Neural progenitor cell (in vitro differentiated cells): ENCODE measurements around the gene EIF2B2.

Experiments
- EZH2 ChIP-seq: fragments of 200-600 bp; sonication (generic); IDR thresholded peaks from 2 replicates; pipeline ENCODE4 v1.6.1; 2017; ENCODE audit warnings: antibody characterized with exemption, mild to moderate bottlenecking, moderate library complexity
- TF ChIP-seq, protein P1 (sequence below): fragments of 200-600 bp; sonication (generic); IDR thresholded peaks from 2 replicates; pipeline ENCODE4 v1.5.1; 2017; ENCODE audit warnings: antibody characterized with exemption, mild to moderate bottlenecking

DNA sequence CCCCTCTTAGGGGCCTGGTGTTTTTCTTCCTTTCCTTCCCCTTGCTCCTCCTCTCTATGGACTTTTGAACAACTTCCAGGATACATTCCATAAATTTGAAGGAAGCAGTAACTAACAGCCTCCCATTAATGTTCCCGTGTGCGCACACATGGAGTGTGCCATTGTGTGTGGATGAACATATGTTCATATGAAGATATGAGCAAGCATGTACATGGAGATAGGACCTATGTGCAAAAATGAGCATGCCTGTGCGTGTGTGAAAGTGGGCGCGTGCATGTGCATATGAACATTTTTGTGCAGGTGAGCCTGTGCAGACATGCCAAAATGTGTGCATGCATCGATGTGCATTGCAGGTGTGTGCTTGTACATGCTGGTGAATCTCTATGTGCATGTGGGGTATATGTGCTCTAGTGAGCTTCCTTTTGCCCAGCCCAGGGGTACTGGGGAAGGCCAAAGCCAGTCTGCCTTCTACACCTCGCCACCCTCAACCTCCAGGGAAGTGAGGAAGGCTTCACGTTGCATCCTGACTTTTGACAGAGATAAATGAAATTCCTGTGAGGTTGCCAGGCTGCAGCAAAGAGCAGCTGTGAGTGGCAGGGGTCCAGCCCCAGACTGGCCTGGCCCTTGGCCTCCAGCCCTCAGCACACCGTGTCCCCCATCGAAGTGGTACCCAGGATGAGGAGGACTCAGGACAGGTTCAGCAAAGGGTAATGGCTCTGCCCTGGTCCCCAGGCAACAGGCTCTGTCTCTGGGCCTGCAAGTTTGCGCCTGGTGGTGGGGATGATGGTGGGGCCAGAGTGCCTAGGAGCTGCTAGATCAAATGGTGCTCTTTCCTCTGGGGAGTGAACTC is 26.2 kb upstream of the EIF2B2 start:
- TF ChIP-seq, protein P1, sequence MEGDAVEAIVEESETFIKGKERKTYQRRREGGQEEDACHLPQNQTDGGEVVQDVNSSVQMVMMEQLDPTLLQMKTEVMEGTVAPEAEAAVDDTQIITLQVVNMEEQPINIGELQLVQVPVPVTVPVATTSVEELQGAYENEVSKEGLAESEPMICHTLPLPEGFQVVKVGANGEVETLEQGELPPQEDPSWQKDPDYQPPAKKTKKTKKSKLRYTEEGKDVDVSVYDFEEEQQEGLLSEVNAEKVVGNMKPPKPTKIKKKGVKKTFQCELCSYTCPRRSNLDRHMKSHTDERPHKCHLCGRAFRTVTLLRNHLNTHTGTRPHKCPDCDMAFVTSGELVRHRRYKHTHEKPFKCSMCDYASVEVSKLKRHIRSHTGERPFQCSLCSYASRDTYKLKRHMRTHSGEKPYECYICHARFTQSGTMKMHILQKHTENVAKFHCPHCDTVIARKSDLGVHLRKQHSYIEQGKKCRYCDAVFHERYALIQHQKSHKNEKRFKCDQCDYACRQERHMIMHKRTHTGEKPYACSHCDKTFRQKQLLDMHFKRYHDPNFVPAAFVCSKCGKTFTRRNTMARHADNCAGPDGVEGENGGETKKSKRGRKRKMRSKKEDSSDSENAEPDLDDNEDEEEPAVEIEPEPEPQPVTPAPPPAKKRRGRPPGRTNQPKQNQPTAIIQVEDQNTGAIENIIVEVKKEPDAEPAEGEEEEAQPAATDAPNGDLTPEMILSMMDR: no peak
- no peak for TF ChIP-seq EZH2
